Progenitor cell of endocrine pancreas (in vitro differentiated cells): Measurements from ENCODE around the gene GALNS. TPM values are rescaled to one million over a fixed set of nuclear protein-coding genes. Genes with fewer than 3 reads are reported as not detected.

Experiments used
- DNase-seq: peaks from one replicate; pipeline ENCODE4 v3.0.0; 2021; ENCODE audit warnings: low spot score; ENCODE audit not compliant: unreplicated experiment
- H3K27ac Mint-ChIP-seq: 2 replicates; pipeline ENCODE4 v1.8.0; 2021; ENCODE audit warnings: mild to moderate bottlenecking, moderate library complexity, mixed read lengths
- H3K27me3 Mint-ChIP-seq: 2 replicates; pipeline ENCODE4 v1.8.0; 2021; ENCODE audit warnings: mixed read lengths
- H3K36me3 Mint-ChIP-seq: 2 replicates; pipeline ENCODE4 v1.8.0; 2022; ENCODE audit warnings: mixed read lengths; ENCODE audit not compliant: insufficient read depth
- H3K4me1 Mint-ChIP-seq: 2 replicates; pipeline ENCODE4 v1.8.0; 2021; ENCODE audit warnings: low read depth, mixed read lengths
- H3K4me3 Mint-ChIP-seq: 2 replicates; pipeline ENCODE4 v1.8.0; 2021; ENCODE audit warnings: low read depth, mild to moderate bottlenecking, moderate library complexity, mixed read lengths
- H3K9me3 Mint-ChIP-seq: 2 replicates; pipeline ENCODE4 v1.8.0; 2021; ENCODE audit warnings: low read depth, mixed read lengths
- CTCF ChIP-seq: fragments of 200-600 bp; sonication (generic); IDR thresholded peaks from one replicate; pipeline ENCODE4 v1.5.0; 2021; ENCODE audit warnings: antibody characterized with exemption, mild to moderate bottlenecking; ENCODE audit not compliant: unreplicated experiment
- total RNA-seq: library from RNA; stranded (reverse); gene quantifications from 2 replicates; pipeline ENCODE4 v1.2.1, GENCODE V29; 2021

The GALNS gene
- total RNA-seq, 1 donor from 2014 or later = 32.7 TPM

DNA sequence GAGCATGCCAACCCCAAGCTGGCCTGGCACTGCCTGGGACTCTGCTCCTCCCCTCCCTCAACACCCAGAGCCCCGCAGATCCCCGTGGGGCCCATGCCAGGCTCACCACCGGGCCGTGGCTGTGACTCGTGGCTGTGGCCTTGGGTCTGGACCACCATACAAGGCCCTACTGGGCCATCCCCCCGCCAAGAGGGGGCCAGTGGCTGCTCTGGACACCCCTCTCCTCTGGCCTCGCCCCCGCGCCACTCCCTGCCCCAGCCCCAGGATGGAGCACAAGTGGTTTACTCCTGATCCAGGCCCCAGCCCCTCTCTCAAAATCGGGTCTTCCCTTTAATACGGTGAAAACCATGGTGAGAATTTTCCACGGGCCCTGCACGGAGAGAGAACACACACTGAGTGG lies 6.7 kb upstream of the GALNS start:
- peaks cover 1% of the 10 kb centered on the region for H3K36me3 Mint-ChIP-seq
- H3K4me1 Mint-ChIP-seq = no peaks in the 10 kb centered on the region
- TF ChIP-seq CTCF = no peak
- no peaks in the 10 kb centered on the region for H3K27me3 Mint-ChIP-seq
- H3K27ac Mint-ChIP-seq = no peak overlapping the region
- DNase-seq = no peak
- H3K4me3 Mint-ChIP-seq = no peak overlapping the region
- no peaks in the 10 kb centered on the region for H3K9me3 Mint-ChIP-seq

- Mint-ChIP-seq H3K27me3 (no peaks in the 10 kb centered on the region), H3K9me3 (no peaks in the 10 kb centered on the region), H3K36me3 (peaks cover 1% of the 10 kb centered on the region), H3K4me1 (peaks cover 2% of the 10 kb centered on the region), H3K4me3 (no peak overlapping the region), H3K27ac (no peak overlapping the region)
- TF ChIP-seq CTCF = no peak
- no peak for DNase-seq
These were observed 6.2 kb upstream of the GALNS start for GRCh38 chr16:88862968-88863367.

DNA sequence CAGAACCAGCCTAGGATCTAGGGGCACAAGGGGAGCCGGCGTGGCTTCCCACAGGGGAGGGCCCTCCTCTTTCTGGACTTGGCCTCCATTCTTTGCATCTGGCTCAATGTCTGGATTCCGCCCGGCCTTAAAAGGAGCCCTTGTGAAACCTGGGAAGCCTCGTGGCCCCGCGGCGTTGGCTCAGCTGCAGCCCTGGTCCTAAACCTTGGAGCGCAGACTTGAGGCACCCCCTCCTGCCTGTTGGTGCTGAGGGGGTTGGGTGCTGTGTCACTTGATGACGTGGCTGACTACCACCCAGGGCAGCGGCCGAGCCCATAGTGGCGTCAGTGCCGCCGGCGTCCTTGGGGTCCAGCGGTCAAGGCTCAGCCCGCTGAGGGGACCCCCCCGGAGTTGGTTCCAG lies 4.6 kb upstream of the GALNS start:
- H3K4me3 Mint-ChIP-seq = no peak overlapping the region
- H3K36me3 Mint-ChIP-seq = peaks cover 1% of the 10 kb centered on the region
- DNase-seq = no peak
- no peak for TF ChIP-seq CTCF
- H3K4me1 Mint-ChIP-seq = peaks cover 6% of the 10 kb centered on the region
- no peak overlapping the region for H3K27ac Mint-ChIP-seq
- no peaks in the 10 kb centered on the region for H3K9me3 Mint-ChIP-seq
- H3K27me3 Mint-ChIP-seq = no peaks in the 10 kb centered on the region

GRCh38 chr16:88859381-88860091 lies 2.8 kb upstream of the GALNS start:
- H3K4me3 Mint-ChIP-seq = no peak overlapping the region

GRCh38 chr16:88857728-88858339 lies 1.1 kb upstream of the GALNS start:
- peak overlapping the region; percentile 95 for H3K4me3 Mint-ChIP-seq
- H3K36me3 Mint-ChIP-seq = peaks cover 1% of the 10 kb centered on the region
- H3K27ac Mint-ChIP-seq = peak overlapping the region; percentile 98
- peak; percentile 64 for DNase-seq
- peak; percentile 77 for TF ChIP-seq CTCF
- no peaks in the 10 kb centered on the region for H3K9me3 Mint-ChIP-seq
- peaks cover 12% of the 10 kb centered on the region for H3K4me1 Mint-ChIP-seq
- no peaks in the 10 kb centered on the region for H3K27me3 Mint-ChIP-seq

More at GRCh38 chr16:88859381-88860091, 2.8 kb upstream of the GALNS start:
- H3K27me3 Mint-ChIP-seq = no peaks in the 10 kb centered on the region
- peaks cover 1% of the 10 kb centered on the region for H3K36me3 Mint-ChIP-seq
- DNase-seq = no peak
- no peaks in the 10 kb centered on the region for H3K9me3 Mint-ChIP-seq
- H3K4me1 Mint-ChIP-seq = peaks cover 12% of the 10 kb centered on the region
- no peak for TF ChIP-seq CTCF
- H3K27ac Mint-ChIP-seq = no peak overlapping the region
